H1 (cell line): ENCODE measurements around the gene CACNA2D4. TPM values are rescaled to one million over a fixed set of nuclear protein-coding genes. Genes with fewer than 3 reads are reported as not detected.

ENCODE experiments used
- CTCF ChIA-PET: fragments of 300-600 bp; sonication (Branson Sonifier 250); formaldehyde crosslinking; loops from one replicate; lab custom pipeline; 2021; ENCODE audit not compliant: partially characterized antibody; lab: Charles Lee
- POLR2A ChIA-PET: fragments of 300-600 bp; sonication (Branson Sonifier 250); formaldehyde crosslinking; loops from one replicate; lab custom pipeline; 2021; ENCODE audit warnings: inconsistent platforms; ENCODE audit not compliant: partially characterized antibody; lab: Charles Lee
- DNase-seq, 2 experiments: peaks; one replicate each; pipeline versions ENCODE4 v3.0.0 to v3.0.0-alpha.2; 2010 to 2022; ENCODE audit warnings: low spot score in 2 of 2, low read depth in 1 of 2, mixed read lengths in 1 of 2
- FAIRE-seq: peaks from 2 replicates; lab custom pipeline; 2011; peaks lifted over from hg19 to GRCh38; lab: Jason Lieb, UNC
- H2AFZ ChIP-seq: 2 replicates; pipeline ENCODE4 v1.8.1; 2012; ENCODE audit warnings: low read length, inconsistent platforms
- H2AK5ac ChIP-seq: 2 replicates; pipeline ENCODE4 v1.6.1; 2013; ENCODE audit warnings: low read depth, low read length
- H2BK120ac ChIP-seq: replicated peaks from 2 replicates; pipeline ENCODE3; 2013; ENCODE audit warnings: low read depth, low read length, inconsistent platforms
- H2BK12ac ChIP-seq: 2 replicates; pipeline ENCODE4 v1.6.1; 2013; ENCODE audit warnings: low read depth, low read length
- H2BK15ac ChIP-seq: 2 replicates; pipeline ENCODE4 v1.6.1; 2013; ENCODE audit warnings: low read length
- H2BK20ac ChIP-seq: 2 replicates; pipeline ENCODE4 v1.6.1; 2013; ENCODE audit warnings: low read length
- H2BK5ac ChIP-seq: 2 replicates; pipeline ENCODE4 v1.6.1; 2013; ENCODE audit warnings: low read depth, low read length
- H3K14ac ChIP-seq: 2 replicates; pipeline ENCODE4 v1.6.1; 2013; ENCODE audit warnings: inconsistent platforms; ENCODE audit not compliant: insufficient read length
- H3K18ac ChIP-seq: 2 replicates; pipeline ENCODE4 v1.6.1; 2013; ENCODE audit warnings: low read length; ENCODE audit errors: extremely low read depth
- H3K23ac ChIP-seq: 2 replicates; pipeline ENCODE4 v1.6.1; 2013; ENCODE audit warnings: inconsistent platforms; ENCODE audit not compliant: insufficient read length
- H3K23me2 ChIP-seq: 2 replicates; pipeline ENCODE4 v1.6.1; 2013; ENCODE audit warnings: low read depth, low read length
- H3K27ac ChIP-seq: 2 replicates; pipeline ENCODE4 v1.6.1; 2011; ENCODE audit warnings: low read depth, low read length, inconsistent platforms
- H3K27me3 ChIP-seq, 4 experiments: replicated peaks in 1 of 4; 1 replicate in 1 of 4; 2 replicates in 3 of 4; pipeline versions ENCODE4 v1.6.1 to v1.8.1; 2011 to 2013; ENCODE audit warnings: low read length in 3 of 4, mild to moderate bottlenecking in 3 of 4, inconsistent platforms in 2 of 4, mixed read lengths in 2 of 4, moderate library complexity in 1 of 4; ENCODE audit not compliant: control insufficient read depth in 3 of 4, insufficient read depth in 3 of 4; ENCODE audit errors: extremely low read depth in 1 of 4
- H3K36me3 ChIP-seq, 4 experiments: 2 replicates each; pipeline versions ENCODE4 v1.6.1 to v1.8.1; 2011 to 2013; ENCODE audit warnings: mild to moderate bottlenecking in 4 of 4, low read length in 3 of 4, moderate library complexity in 2 of 4, control low read depth in 1 of 4, inconsistent platforms in 1 of 4; ENCODE audit not compliant: insufficient read depth in 4 of 4, control insufficient read depth in 2 of 4
- H3K4ac ChIP-seq: replicated peaks from 2 replicates; pipeline ENCODE3; 2013; ENCODE audit warnings: low read length, low read depth, mixed read lengths, inconsistent platforms; ENCODE audit not compliant: insufficient read length
- H3K4me1 ChIP-seq, 4 experiments: replicated peaks in 1 of 4; 1 replicate in 1 of 4; 2 replicates in 3 of 4; pipeline versions ENCODE4 v1.6.1 to v1.8.1; 2011 to 2013; ENCODE audit warnings: low read length in 3 of 4, inconsistent platforms in 2 of 4, mixed read lengths in 1 of 4; ENCODE audit not compliant: insufficient read depth in 4 of 4, control insufficient read depth in 3 of 4
- H3K4me2 ChIP-seq, 2 experiments: 2 replicates each; pipeline versions ENCODE4 v1.6.1 to v1.8.1; 2011 to 2013; ENCODE audit warnings: low read depth in 2 of 2, low read length in 2 of 2, control low read depth in 1 of 2, inconsistent platforms in 1 of 2, mild to moderate bottlenecking in 1 of 2; ENCODE audit not compliant: insufficient read depth in 1 of 2
- H3K4me3 ChIP-seq, 4 experiments: fragments of 200-600, 300-600 bp in 1 of 4; sonication (generic), shearing (Covaris generic), sonication (Bioruptor Twin) in 1 of 4; 2 replicates each; pipeline versions ENCODE4 v1.5.1 to v1.8.1; 2011 to 2016; ENCODE audit warnings: low read length in 4 of 4, low read depth in 3 of 4, control low read depth in 2 of 4, inconsistent platforms in 2 of 4, mild to moderate bottlenecking in 2 of 4, mixed read lengths in 1 of 4, moderate library complexity in 1 of 4; ENCODE audit not compliant: insufficient read depth in 2 of 4; ENCODE audit errors: extremely low read depth in 1 of 4
- H3K56ac ChIP-seq: replicated peaks from 2 replicates; pipeline ENCODE3; 2013; ENCODE audit warnings: low read depth, mild to moderate bottlenecking, mixed read lengths, low read length, inconsistent platforms; ENCODE audit not compliant: insufficient read length
- H3K79me1 ChIP-seq: 2 replicates; pipeline ENCODE4 v1.6.1; 2013; ENCODE audit warnings: low read depth, low read length, control low read depth
- H3K79me2 ChIP-seq, 2 experiments: 2 replicates each; pipeline versions ENCODE4 v1.6.1 to v1.8.1; 2012 to 2013; ENCODE audit warnings: low read length in 2 of 2, mild to moderate bottlenecking in 2 of 2, inconsistent platforms in 1 of 2; ENCODE audit not compliant: insufficient read depth in 2 of 2, control insufficient read depth in 1 of 2
- H3K9ac ChIP-seq, 4 experiments: replicated peaks in 1 of 4; 1 replicate in 1 of 4; 2 replicates in 3 of 4; pipeline versions ENCODE4 v1.6.1 to v1.8.1; 2011 to 2013; ENCODE audit warnings: low read depth in 3 of 4, low read length in 3 of 4, control low read depth in 2 of 4, mild to moderate bottlenecking in 2 of 4, moderate library complexity in 2 of 4, inconsistent platforms in 1 of 4; ENCODE audit errors: extremely low read depth in 1 of 4
- H3K9me3 ChIP-seq, 2 experiments: 2 replicates each; pipeline versions ENCODE4 v1.6.1 to v1.8.1; 2012 to 2013; ENCODE audit warnings: mild to moderate bottlenecking in 2 of 2, moderate library complexity in 2 of 2, control low read depth in 1 of 2, inconsistent platforms in 1 of 2, low read depth in 1 of 2, low read length in 1 of 2, mixed read lengths in 1 of 2; ENCODE audit not compliant: insufficient read depth in 2 of 2
- H4K20me1 ChIP-seq, 2 experiments: replicated peaks in 1 of 2; 2 replicates each; pipeline versions ENCODE3 to v1.8.1; 2011 to 2013; ENCODE audit warnings: inconsistent platforms in 2 of 2, low read length in 2 of 2, mild to moderate bottlenecking in 1 of 2; ENCODE audit not compliant: insufficient read depth in 2 of 2, control insufficient read depth in 1 of 2
- H4K5ac ChIP-seq: 2 replicates; pipeline ENCODE4 v1.6.1; 2013; ENCODE audit warnings: low read length, low read depth, mixed read lengths, inconsistent platforms; ENCODE audit not compliant: insufficient read length
- H4K8ac ChIP-seq: 2 replicates; pipeline ENCODE4 v1.8.0; 2013; ENCODE audit warnings: mild to moderate bottlenecking, moderate library complexity, low read length, inconsistent platforms; ENCODE audit not compliant: insufficient read depth; ENCODE audit errors: extremely low read depth
- H4K91ac ChIP-seq: replicated peaks from 2 replicates; pipeline ENCODE3; 2013; ENCODE audit warnings: low read length, mixed read lengths, inconsistent platforms; ENCODE audit not compliant: insufficient read length
- BRCA1 ChIP-seq: IDR thresholded peaks from 2 replicates; pipeline ENCODE4 v1.6.1; 2012; ENCODE audit warnings: low read depth, low read length, improper control_type of control experiment
- EGR1 ChIP-seq: IDR thresholded peaks from 2 replicates; pipeline ENCODE4 v1.6.1; 2011; ENCODE audit warnings: low read depth, low read length, borderline replicate concordance
- EP300 ChIP-seq, 2 experiments: IDR thresholded peaks; 1 replicate in 1 of 2; 2 replicates in 1 of 2; pipeline ENCODE4 v1.6.1; 2011 to 2012; ENCODE audit warnings: low read depth in 2 of 2, low read length in 2 of 2, mild to moderate bottlenecking in 2 of 2, borderline replicate concordance in 1 of 2, inconsistent platforms in 1 of 2, moderate library complexity in 1 of 2
- JUN ChIP-seq: IDR thresholded peaks from 2 replicates; pipeline ENCODE4 v1.6.1; 2011; ENCODE audit warnings: low read depth, mild to moderate bottlenecking, improper control_type of control experiment, low read length
- KDM5A ChIP-seq: fragments of 200-600 bp; IDR thresholded peaks from 2 replicates; pipeline ENCODE4 v1.7.1; 2012; ENCODE audit warnings: mild to moderate bottlenecking, low read length, inconsistent platforms, mixed read lengths
- MAFK ChIP-seq: IDR thresholded peaks from 2 replicates; pipeline ENCODE4 v1.6.1; 2012; ENCODE audit warnings: low read depth, mild to moderate bottlenecking, improper control_type of control experiment, low read length
- RAD21 ChIP-seq, 2 experiments: IDR thresholded peaks in 1 of 2; conservative IDR thresholded peaks in 1 of 2; 2 replicates each; pipeline ENCODE4 v1.6.1; 2011; ENCODE audit warnings: low read depth in 2 of 2, low read length in 2 of 2, improper control_type of control experiment in 1 of 2, inconsistent platforms in 1 of 2, mild to moderate bottlenecking in 1 of 2, moderate library complexity in 1 of 2
- SAP30 ChIP-seq: fragments of 300-600 bp; sonication (generic); IDR thresholded peaks from 2 replicates; pipeline ENCODE4 v1.7.1; 2012; ENCODE audit warnings: low read length, moderate library complexity, mild to moderate bottlenecking, inconsistent platforms; ENCODE audit not compliant: insufficient read depth, insufficient replicate concordance
- SIX5 ChIP-seq: IDR thresholded peaks from 2 replicates; pipeline ENCODE4 v1.6.1; 2011; ENCODE audit warnings: mild to moderate bottlenecking, low read depth, low read length
- TCF12 ChIP-seq: IDR thresholded peaks from 2 replicates; pipeline ENCODE4 v1.6.1; 2011; ENCODE audit warnings: low read depth, mild to moderate bottlenecking, low read length
- WGBS, 2 experiments: shearing (Covaris generic) in 1 of 2; methylation state at CpG; one replicate each; pipeline versions ENCODE4 v1.1.6 to v1.1.7; 2013 to 2015; ENCODE audit warnings: low lambda C conversion rate in 2 of 2, mixed read lengths in 2 of 2, inconsistent platforms in 1 of 2, low coverage in 1 of 2, missing lambda C conversion rate in 1 of 2; ENCODE audit not compliant: insufficient replicate concordance in 2 of 2, insufficient coverage in 1 of 2, insufficient read length in 1 of 2; ENCODE audit errors: extremely low coverage in 1 of 2, missing lambda C conversion rate in 1 of 2; 5-methylcytosine and 5-hydroxymethylcytosine counted together
- polyA plus RNA-seq, 7 experiments: library from polyadenylated mRNA; depleted of rRNA in 3 of 7; stranded (reverse) in 5 of 7; unstranded in 2 of 7; fragments of >200 nt in 5 of 7; fragments of 200-250 nt in 2 of 7; gene quantifications; 1 replicate in 5 of 7; 2 replicates in 1 of 7; 4 replicates in 1 of 7; pipeline versions ENCODE4 v1.2.1 to v1.2.3, GENCODE V29; 2011 to 2013; ENCODE audit warnings: missing spikeins in 2 of 7, mixed read lengths in 2 of 7
- total RNA-seq: library from RNA; stranded (reverse); fragmentation: NEBNext Ultra II Directional; extraction: Animal tissue kit (Norgen Biotek cat#: 25700); gene quantifications from 2 replicates; pipeline ENCODE4 v1.2.1, GENCODE V29; 2021

CACNA2D4 gene
- total and polyA plus RNA-seq, 2 of the 8 experiments (the other 6 are each of a cell fraction or from before 2014, with no cell fraction given), result 0.44 to 0.88 TPM

GRCh38 chr12:1927751-1928351 is 9.4 kb upstream of the CACNA2D4 start:
- Histone ChIP-seq H3K4me1 (peaks cover 0 to 2% (median 0%) of the 10 kb centered on the region in 4 experiments; a peak in 1 of 7 replicates), H3K79me1 (no peaks in the 10 kb centered on the region; the same call in 1 of the 2 replicates), H2BK5ac (no peak overlapping the region), H2BK12ac (no peak overlapping the region), H2AFZ (no peak overlapping the region), H2BK20ac (no peak overlapping the region), H3K23ac (no peak overlapping the region), H3K27ac (no peak overlapping the region), H4K5ac (no peak overlapping the region), H3K14ac (no peak overlapping the region), H4K20me1 (peaks cover 0 to 2% of the 10 kb centered on the region in 2 experiments), H2BK15ac (no peak overlapping the region), H3K18ac (no peak overlapping the region), H4K8ac (no peak overlapping the region), H4K91ac (no peak overlapping the region), H3K4me3 (no peak overlapping the region), H3K36me3 (no peaks in the 10 kb centered on the region), H2BK120ac (no peak overlapping the region), H2AK5ac (no peak overlapping the region), H3K9me3 (no peaks in the 10 kb centered on the region), H3K4ac (no peak overlapping the region), H3K27me3 (no peaks in the 10 kb centered on the region; a peak in 1 of 7 replicates), H3K23me2 (peaks cover 2% of the 10 kb centered on the region), H3K4me2 (no peak overlapping the region), H3K79me2 (no peaks in the 10 kb centered on the region), H3K9ac (no peak overlapping the region), H3K56ac (no peak overlapping the region)
- POLR2A ChIA-PET, result no interaction called here
- CTCF ChIA-PET, result interaction anchor here (0.8 to 3.8 kb wide), 9 partner anchors 12 to 275 kb away, joined by 3 to 19 read pairs (median 4); no protein-coding TSS in a partner anchor
- DNase-seq (peak in 1 of 2 experiments; percentile 40), FAIRE-seq (no peak)
- 89% methylated on average over 15 of the region's 15 CpGs; no CpG with 5 or more reads in 1 of the 2 experiments for WGBS, 2 experiments
- TF ChIP-seq TCF12, result no peak
- no peak for TF ChIP-seq JUN
- TF ChIP-seq EP300 (IDR thresholded peaks at IDR 0.05; ENCODE audit: borderline replicate concordance in 1 of 2, low read depth in 2 of 2, low read length in 2 of 2), result no peak
- TF ChIP-seq EGR1, result no peak
- no peak for TF ChIP-seq KDM5A
- no peak for TF ChIP-seq MAFK
- no peak for TF ChIP-seq RAD21 (IDR thresholded peaks at IDR 0.05 in 1 of 2, conservative IDR thresholded peaks at IDR 0.05 in 1 of 2; ENCODE audit: low read depth in 2 of 2, low read length in 2 of 2)
- TF ChIP-seq BRCA1, result no peak
- no peak for TF ChIP-seq SAP30
- no peak for TF ChIP-seq SIX5
